ENCODE data around the gene DLX1. TPM values are rescaled to one million over a fixed set of nuclear protein-coding genes. Genes with fewer than 3 reads are reported as not detected.

The DLX1 gene
- total and polyA plus RNA-seq, 2 of the 8 experiments (the other 6 are each of a cell fraction or from before 2014, with no cell fraction given), result 0.11 TPM; not detected in 1

GRCh38 chr2:172093416-172094293 is 8.3 kb downstream of the DLX1 start:
- CTCF ChIA-PET (ENCODE audit: partially characterized antibody), result interaction anchor here (1.2 to 12.4 kb wide), 2 partner anchors 10 to 15 kb away, joined by 3 to 198 read pairs; partner anchors contain the start of gene DLX2
- TF ChIP-seq POLR2AphosphoS5 (IDR thresholded peaks at IDR 0.05; ENCODE audit: low read depth, low read length) (no peak), CBX5 (IDR thresholded peaks at IDR 0.05; ENCODE audit: low read depth, low read length) (no peak), SP2 (IDR thresholded peaks at IDR 0.05; ENCODE audit: low read length) (no peak), HDAC6 (IDR thresholded peaks at IDR 0.05; ENCODE audit: low read depth, low read length) (no peak), CHD2 (IDR thresholded peaks at IDR 0.05; ENCODE audit: low read length) (no peak), NRF1 (IDR thresholded peaks at IDR 0.05; ENCODE audit: low read depth, low read length) (no peak), CBX8 (IDR thresholded peaks at IDR 0.05; ENCODE audit: borderline replicate concordance, low read depth, low read length) (peak; percentile 94; the same call in 1 of the 2 replicates), ZNF274 (IDR thresholded peaks at IDR 0.05; ENCODE audit: borderline replicate concordance, extremely low read depth, low read length) (no peak), BRCA1 (IDR thresholded peaks at IDR 0.05; ENCODE audit: low read depth, low read length) (no peak), EZH2 (IDR thresholded peaks at IDR 0.05; ENCODE audit: low read depth, low read length, severe bottlenecking) (peak; percentile 89), RXRA (IDR thresholded peaks at IDR 0.05; ENCODE audit: insufficient read depth, low read depth, low read length) (no peak)
- TF ChIP-seq, protein P1, sequence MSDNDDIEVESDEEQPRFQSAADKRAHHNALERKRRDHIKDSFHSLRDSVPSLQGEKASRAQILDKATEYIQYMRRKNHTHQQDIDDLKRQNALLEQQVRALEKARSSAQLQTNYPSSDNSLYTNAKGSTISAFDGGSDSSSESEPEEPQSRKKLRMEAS (IDR thresholded peaks at IDR 0.05), result no peak

More at GRCh38 chr2:172093416-172094293, 8.3 kb downstream of the DLX1 start:
- H3K4me2 ChIP-seq (ENCODE audit: insufficient read depth in 1 of 2, low read depth in 2 of 2, low read length in 2 of 2), result peak overlapping the region; percentile 70 to 97; a peak in 3 of 4 replicates
- no peak overlapping the region for H3K18ac ChIP-seq (ENCODE audit: extremely low read depth, low read length)
- no peak overlapping the region for H2AK5ac ChIP-seq (ENCODE audit: low read depth, low read length)
- H2BK20ac ChIP-seq (ENCODE audit: low read length), result no peak overlapping the region
- POLR2A ChIA-PET (ENCODE audit: partially characterized antibody), result interaction anchor here (1.9 to 14.0 kb wide), 2 partner anchors 9 to 10 kb away, joined by 4 to 184 read pairs; partner anchors contain the start of gene DLX2
- H3K27me3 ChIP-seq (replicated peaks in 1 of 4; ENCODE audit: control insufficient read depth in 3 of 4, extremely low read depth in 1 of 4, insufficient read depth in 3 of 4, low read length in 3 of 4), result peaks cover 95 to 100% (median 98%) of the 10 kb centered on the region in 4 experiments
- no peak overlapping the region for H3K23ac ChIP-seq (ENCODE audit: insufficient read length)
- WGBS, 2 experiments (ENCODE audit: extremely low coverage in 1 of 2, insufficient coverage in 1 of 2, insufficient read length in 1 of 2, insufficient replicate concordance in 2 of 2, low coverage in 1 of 2, low lambda C conversion rate in 2 of 2, missing lambda C conversion rate in 1 of 2), result 8% methylated on average over 18 of the region's 18 CpGs; no CpG with 5 or more reads in 1 of the 2 experiments
- no peak overlapping the region for H2BK15ac ChIP-seq (ENCODE audit: low read length)
- no peak overlapping the region for H3K14ac ChIP-seq (ENCODE audit: insufficient read length)
- peaks cover 13% of the 10 kb centered on the region; the same call in 1 of the 2 replicates for H3K23me2 ChIP-seq (ENCODE audit: low read depth, low read length)
- H4K8ac ChIP-seq (ENCODE audit: extremely low read depth, insufficient read depth, low read length), result no peak overlapping the region
- H3K9me3 ChIP-seq (ENCODE audit: insufficient read depth in 2 of 2, low read depth in 1 of 2, low read length in 1 of 2), result no peaks in the 10 kb centered on the region
- no peaks in the 10 kb centered on the region for H3K79me2 ChIP-seq (ENCODE audit: control insufficient read depth in 1 of 2, insufficient read depth in 2 of 2, low read length in 2 of 2)
- no peak overlapping the region for H3K56ac ChIP-seq (replicated peaks; ENCODE audit: insufficient read length, low read depth, low read length)
- H4K91ac ChIP-seq (replicated peaks; ENCODE audit: insufficient read length, low read length), result no peak overlapping the region
- H3K79me1 ChIP-seq (ENCODE audit: low read depth, low read length), result no peaks in the 10 kb centered on the region
- H3K4me1 ChIP-seq (replicated peaks in 1 of 4; ENCODE audit: control insufficient read depth in 3 of 4, insufficient read depth in 4 of 4, low read length in 3 of 4), result peaks cover 2 to 32% (median 16%) of the 10 kb centered on the region in 4 experiments
- H3K27ac ChIP-seq (ENCODE audit: low read depth, low read length), result no peak overlapping the region
- H3K4ac ChIP-seq (replicated peaks; ENCODE audit: insufficient read length, low read depth, low read length), result no peak overlapping the region
- no peak overlapping the region for H2BK12ac ChIP-seq (ENCODE audit: low read depth, low read length)
- no peak overlapping the region for H3K9ac ChIP-seq (replicated peaks in 1 of 4; ENCODE audit: extremely low read depth in 1 of 4, low read depth in 3 of 4, low read length in 3 of 4)
- no peak overlapping the region for H2BK5ac ChIP-seq (ENCODE audit: low read depth, low read length)
- peaks cover 22 to 37% of the 10 kb centered on the region in 2 experiments for H4K20me1 ChIP-seq (replicated peaks in 1 of 2; ENCODE audit: control insufficient read depth in 1 of 2, insufficient read depth in 2 of 2, low read length in 2 of 2)
- FAIRE-seq (no peak), DNase-seq (ENCODE audit: low read depth in 1 of 2, low spot score in 2 of 2) (no peak)
- H3K4me3 ChIP-seq (ENCODE audit: extremely low read depth in 1 of 4, insufficient read depth in 2 of 4, low read depth in 3 of 4, low read length in 4 of 4), result peak overlapping the region in 1 of 4 experiments; percentile 57; a peak in 2 of 8 replicates
- H3K36me3 ChIP-seq (ENCODE audit: control insufficient read depth in 2 of 4, insufficient read depth in 4 of 4, low read length in 3 of 4), result 0 out of 8 replicates have a peak, but pooled peaks cover 0 to 3% (median 0%) of the 10 kb centered on the region in 4 experiments
- no peak overlapping the region for H2AFZ ChIP-seq (ENCODE audit: low read length)
- no peak overlapping the region for H2BK120ac ChIP-seq (replicated peaks; ENCODE audit: low read depth, low read length)
- H4K5ac ChIP-seq (ENCODE audit: insufficient read length, low read depth, low read length), result no peak overlapping the region

Data from H1 (cell line).